GM10847 (cell line): ENCODE measurements around the gene ATP2C1.

Experiments
- POLR2A ChIP-seq: IDR thresholded peaks from 2 replicates; pipeline ENCODE4 v1.6.1; 2011; ENCODE audit not compliant: insufficient read length; ENCODE audit errors: extremely low read depth

ATP2C1 gene

DNA sequence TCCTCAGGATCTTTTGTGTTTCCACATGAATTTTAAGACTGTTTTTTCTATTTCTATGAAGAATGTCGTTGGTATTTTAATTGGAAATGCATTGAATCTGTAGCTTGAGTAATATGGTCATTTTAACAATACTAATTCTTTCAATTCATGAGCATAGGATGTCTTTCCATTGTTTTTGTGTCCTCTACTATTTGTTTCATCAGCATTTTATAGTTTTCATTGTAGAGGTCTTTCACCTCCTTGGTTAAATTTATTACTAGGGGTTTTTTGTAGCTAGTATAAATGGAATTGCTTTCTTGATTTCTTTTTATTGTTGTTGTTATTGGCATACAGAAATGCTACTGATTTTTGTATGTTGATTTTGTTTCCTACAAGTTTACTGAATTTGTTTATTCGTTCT, 17.3 kb upstream of the ATP2C1 start:
- no peak for TF ChIP-seq POLR2A

DNA sequence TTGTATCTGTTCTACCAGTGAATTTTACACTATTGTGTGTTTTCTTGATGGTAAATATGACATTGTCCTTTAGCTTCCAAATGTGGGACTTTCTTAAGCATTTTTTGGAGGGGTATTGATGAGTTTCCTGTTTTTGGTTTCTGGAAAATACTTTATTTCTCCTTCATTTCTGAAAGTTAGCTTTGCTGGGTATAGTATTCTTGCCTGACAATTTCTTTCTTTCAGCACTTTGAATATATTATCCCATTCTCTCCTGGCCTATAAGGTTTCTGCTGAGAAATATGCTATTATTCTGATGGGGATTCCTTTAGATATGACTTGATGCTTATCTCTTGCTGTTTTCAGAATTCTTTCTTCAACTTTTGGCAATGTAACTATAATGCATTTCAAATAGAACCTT, 15.4 kb upstream of the ATP2C1 start:
- TF ChIP-seq POLR2A, result no peak

DNA sequence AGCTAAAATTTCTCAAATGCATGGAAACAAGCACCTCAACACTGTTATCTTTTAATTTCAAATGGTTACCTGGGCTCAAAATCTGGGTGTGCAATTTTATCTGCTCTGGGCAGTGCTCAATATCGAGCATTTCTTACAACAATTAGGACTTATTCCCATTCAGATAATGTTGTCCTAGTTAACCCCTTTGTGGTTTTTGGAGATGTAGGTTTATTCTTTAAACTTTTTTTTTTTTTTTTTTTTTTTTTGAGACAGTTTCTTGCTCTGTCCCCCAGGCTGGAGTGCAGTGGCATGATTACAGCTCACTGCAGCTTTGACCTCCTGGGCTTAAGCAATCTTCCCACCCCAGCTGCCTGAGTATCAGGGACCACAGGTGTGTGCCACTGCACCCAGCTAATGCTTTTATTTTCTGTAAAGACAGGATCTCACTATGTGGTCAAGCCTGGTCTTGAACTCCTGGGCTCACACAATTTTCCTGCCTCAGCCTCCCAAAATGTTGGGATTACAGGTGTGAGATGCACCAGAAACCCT, 4.4 kb upstream of the ATP2C1 start:
- no peak for TF ChIP-seq POLR2A

DNA sequence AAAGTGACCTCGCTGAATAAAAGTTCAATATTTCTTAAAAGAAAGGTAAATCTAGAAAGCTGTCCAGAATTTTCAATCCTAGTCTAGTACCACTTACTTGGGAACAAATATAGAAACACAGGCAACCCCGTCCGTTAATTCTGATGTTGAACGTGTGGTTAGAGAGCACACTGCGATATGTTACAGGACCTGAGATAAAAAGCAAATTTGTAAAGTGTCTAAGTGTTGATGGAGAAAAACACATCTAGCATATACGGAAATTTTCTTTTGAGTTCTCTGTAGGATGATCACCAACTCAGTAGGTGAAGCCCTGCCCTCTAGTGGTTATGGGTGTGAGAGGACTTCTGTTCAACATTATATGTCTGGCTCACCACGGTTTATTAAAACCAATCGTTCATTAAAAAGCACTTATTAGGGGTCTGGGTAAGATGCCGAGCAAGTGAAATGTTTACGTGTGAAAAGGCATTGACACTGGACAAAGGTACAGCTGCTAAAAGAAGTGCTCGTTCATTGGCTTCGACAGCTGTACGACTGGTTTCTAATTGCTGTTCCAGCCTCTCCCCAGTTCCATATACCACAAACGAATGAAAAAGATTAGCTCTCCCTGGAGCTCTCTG, 1.0 kb upstream of the ATP2C1 start:
- TF ChIP-seq POLR2A, result no peak

DNA sequence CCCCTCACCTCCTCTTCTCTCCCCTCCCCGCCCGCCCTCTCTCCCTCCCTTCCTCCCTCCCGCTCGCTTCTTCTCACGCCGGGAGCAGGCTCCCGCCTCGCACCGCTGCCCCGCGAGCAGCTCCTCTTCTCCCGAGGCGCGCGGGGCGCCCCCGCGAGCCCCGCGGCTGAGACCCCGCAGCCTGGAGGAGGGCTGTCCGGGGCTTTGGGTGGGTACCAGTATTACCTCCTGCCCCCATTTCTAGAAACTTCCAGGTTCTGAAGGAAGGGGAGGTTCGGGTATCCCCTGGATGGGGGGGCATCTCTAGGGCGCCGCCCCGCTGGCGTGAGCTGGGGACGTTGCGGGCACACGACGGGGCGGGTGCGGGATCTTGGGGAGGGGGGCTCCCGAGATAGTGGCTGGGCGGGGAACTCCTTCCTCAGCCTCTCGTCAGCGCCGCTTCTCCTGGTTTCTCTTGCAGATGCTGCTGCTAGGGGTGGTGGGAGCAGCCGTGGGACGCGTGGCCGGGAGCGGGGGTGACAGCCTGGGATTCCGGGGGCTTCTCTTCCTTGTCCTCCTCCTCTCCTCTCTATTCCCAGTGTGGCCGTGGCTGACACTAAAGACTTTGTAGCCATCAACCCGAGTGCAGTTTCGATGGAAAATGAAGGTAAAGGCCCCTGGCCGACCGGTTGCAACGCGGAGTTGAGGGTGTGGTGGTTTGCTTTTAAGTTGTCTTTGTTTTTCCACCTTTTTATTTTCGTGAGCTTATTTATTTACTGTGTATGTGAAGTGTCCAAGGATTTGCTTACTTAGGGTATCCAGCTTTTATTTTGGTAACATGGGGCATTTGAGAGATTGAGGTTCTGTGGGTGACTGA, 474 bp downstream of the ATP2C1 start:
- TF ChIP-seq POLR2A, result no peak

DNA sequence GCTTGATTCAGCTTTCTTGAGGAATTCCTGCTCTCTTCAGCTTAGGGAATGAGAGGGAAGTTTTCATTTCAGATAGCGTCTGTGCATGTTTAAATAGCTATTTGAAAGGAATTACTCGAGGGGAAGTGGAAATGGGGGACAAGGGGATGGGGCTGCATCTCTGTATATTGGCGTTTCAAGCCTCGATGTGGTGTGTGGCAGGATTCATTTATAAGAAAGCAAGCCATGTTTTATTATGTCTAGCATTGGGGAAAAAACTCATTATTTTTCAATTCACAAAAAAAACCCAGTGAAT, 1.0 kb downstream of the ATP2C1 start:
- no peak for TF ChIP-seq POLR2A

DNA sequence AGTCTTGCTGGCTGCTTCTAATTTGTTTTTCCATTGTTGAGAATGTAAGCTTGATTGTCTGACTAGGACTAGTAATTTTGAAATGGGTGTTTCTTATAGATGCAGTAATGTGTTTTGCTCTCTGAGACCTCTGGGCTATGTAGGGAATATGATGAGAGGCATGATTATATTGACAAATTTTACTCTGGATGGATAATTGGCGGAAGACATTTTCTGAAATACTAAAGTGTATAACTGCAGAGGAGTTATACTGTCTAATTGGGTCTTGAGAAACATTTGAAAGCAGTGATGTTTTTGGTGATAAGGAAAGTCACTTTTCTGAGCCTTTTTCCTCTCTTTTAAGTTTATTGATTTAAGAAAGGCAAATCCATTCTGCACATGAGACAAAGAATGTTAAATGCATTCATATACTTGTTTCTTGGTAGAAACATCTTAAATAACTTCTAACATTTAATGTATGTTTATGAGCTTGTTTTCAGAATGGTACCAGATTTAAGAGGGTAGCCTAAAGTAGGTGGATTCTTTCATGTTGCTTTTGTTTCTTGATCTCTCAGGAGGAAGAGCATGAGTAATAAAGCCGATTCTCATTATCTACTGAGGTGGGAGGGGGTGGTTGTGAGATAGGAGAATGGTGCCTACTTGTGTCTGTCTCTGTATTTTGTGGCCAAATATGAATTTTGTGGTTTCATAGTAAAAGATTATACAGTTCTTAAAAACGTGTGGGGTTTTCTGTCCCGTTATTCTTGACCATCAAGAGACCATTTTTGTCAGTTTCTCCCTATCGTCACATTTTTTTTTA, 2.0 kb downstream of the ATP2C1 start:
- TF ChIP-seq POLR2A, result no peak

DNA sequence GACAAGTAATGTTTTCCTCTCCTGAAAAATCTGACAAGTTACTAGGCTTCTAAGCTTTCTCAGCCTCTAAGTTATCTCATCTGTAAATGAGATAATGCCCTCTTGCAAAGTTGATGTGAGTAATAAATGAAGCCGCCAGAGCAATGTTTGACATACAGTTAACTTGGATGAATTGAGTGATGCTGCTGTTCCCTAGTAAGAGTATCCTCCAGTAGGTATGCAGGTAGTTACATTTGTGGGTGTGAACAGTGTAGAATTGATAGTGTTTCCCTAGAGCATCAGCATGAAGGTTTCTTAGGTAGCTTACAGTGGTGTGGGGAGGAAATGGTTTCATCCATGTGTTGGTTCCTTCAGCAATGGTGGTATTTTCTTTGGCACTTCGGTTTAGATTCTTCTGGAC, 3.4 kb downstream of the ATP2C1 start:
- TF ChIP-seq POLR2A, result no peak

DNA sequence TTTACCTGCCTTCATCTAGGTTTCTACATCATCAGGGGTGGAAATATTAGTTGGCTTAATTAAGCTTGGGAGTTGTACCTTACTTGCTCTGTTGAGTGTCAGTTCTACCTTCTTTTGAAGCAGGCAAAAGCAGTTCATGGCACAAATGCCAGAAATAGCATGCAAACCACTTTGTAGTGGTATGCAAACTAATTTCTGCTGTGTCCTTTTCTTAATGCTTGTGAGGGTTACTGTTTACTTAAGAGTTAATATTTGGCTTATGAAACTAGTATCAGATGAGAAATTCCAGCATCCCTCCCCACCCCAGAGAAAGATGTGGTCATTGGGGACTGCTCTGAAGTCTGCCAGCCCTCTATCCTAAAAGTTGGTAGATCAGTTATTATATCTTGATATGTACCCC, 7.1 kb downstream of the ATP2C1 start:
- TF ChIP-seq POLR2A, result no peak

DNA sequence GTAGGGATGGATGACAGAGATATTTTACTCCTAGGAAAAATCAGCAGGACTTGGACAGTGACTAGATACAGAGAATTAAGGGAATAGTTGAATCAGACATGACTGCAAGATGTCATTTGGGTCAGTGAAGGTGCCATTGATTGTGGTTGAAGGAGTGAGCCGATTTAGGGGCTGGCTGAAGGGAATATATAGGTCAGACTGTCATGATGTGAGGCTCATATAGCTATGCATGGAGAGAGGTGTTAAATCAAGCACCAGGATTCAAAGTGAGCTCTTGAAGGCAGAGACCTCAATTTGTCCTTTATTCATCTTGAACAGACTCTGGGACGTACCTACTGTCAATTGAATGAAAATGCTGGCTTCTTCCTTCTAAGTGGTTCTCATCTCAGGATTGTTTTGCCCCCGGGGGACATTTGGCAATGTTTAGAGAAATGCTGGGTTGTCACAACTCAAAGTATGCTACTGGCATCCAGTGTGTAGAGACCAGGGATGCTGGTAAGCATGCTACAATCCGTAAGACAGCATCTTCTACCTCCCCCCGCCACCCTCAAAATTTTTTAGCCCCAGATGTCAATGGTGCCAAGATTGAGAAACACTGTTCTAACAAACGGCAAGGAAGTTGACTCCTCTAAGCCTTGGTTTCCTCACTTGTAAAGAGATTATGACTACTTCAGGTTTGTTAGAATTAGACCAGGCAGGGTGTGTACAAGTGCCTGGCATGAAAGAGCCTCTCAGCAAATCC, 7.8 kb downstream of the ATP2C1 start:
- no peak for TF ChIP-seq POLR2A

DNA sequence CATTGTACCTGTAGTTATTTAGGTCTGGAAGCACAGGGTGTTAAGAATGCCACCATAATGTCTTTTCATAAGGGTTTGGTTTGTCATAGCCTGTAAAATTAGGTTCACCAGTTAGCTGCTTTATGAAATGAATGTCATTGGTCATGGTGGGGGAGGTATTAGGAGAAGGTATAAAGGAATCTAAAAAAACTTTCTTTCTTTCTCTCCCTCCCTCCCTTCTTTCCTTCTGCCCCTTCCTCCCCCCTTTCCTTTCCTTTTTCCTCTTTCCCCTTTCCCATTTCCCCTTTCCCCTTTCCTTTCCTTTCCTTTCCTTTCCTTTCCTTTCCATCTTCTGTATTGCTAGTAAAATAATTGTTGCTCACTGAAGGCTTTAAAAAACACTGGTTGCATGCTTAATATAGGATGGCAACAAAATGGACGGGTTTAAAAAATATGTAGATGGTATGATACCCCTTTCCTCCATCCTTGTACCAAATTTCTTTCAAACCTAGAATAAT, 9.6 kb downstream of the ATP2C1 start:
- TF ChIP-seq POLR2A, result no peak

DNA sequence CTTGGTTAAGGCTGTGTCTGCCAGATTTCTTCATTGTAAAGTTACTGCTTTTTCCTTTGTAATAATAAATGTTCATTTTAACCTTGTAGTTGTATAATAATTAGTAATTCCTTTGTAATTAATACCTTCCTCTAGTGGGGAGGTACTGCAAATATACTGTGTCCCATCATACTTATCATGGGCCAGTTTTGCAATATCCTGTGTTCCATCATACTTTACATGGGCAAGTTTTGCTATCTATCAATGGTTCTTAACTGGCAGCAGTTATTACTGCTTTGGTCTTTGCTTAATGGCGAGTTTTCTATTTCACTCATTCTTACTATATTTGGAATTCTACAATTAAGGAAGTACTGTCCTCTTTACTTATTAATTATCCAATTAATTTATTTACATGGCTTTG, 10.6 kb downstream of the ATP2C1 start:
- no peak for TF ChIP-seq POLR2A

DNA sequence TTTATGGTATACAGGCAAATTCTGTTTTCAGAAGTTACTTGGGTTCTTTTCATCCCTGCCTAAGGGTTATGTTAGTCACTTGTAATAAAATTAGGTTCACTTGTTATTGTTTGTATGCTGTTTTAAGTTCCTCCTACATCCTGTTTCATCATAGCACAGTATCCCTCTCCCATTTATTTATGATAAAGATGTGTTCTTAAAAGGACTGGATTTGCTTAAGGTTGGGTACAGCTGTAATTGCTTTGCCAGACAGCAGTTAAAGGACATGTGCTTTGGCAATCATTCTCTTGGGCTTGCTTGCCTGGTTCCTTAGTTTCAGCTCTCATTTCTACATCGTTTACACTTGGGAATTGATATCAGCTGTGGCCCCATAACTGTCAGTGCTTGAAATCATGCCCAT, 11.7 kb downstream of the ATP2C1 start:
- no peak for TF ChIP-seq POLR2A

DNA sequence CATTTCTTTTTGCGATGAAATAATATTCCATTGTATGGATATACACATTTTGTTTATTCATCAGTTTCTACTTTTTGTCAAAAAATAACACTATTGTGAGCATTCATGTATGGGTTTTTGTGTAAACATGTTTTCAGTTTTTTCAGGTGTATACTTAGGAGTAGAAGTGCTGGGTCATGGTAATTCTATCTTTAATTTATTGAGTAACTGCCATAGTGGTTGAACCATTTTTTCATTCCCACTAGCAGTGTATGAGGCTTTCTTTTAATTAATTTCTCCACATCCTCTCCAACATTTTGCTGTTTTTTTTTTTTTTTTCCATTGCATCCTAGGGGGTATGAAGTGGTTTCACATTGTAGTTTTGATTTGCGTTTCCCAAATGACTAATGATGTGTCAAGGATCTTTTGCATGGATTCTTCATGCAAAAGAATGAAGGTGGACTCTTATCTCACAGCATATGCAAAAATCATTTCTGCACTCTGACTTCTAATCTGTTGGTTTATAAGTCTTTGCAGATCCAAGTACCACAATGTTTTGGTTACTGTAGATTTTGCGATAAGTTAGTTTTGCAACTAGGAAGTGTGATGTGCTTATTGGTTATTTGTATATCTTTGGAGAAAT, 12.6 kb downstream of the ATP2C1 start:
- no peak for TF ChIP-seq POLR2A

DNA sequence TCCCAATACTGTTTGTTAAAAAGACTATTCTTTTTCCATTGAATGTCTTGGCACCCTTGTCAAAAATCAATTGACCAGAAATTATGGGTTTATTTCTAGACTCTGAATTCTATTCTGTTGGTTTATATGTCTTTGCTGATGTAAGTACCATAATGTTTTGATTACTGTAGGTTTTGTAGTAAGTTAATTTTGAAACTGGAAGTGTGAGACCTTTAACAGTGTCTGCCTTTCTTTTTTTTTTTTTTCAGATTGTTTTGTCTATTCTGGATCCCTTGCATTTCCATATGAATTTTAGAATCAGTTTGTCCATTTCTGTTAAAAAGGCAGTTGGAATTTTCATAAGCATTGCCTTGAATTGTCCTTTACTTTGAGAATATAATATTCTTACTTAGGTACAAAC, 13.6 kb downstream of the ATP2C1 start:
- no peak for TF ChIP-seq POLR2A

DNA sequence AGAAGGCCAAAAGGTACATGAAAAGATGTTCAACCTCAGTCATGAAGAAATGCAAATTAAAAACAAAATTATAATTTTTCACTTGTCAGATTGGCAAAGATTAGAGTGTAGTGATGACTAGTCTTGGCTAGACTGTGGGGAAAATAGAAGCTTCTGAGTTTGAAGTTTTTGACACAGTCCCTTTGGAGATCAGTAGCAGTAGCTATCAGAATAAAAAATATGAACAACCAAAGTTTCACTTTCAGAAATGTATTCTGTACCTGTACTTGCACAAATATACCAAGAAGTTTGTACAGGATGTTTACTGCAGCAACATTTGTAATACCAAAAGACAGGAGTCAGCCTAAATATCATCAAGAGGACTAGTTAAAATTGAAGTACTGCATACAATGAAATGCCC, 14.1 kb downstream of the ATP2C1 start:
- TF ChIP-seq POLR2A, result no peak
